Psoas muscle (tissue), 8 donors: Measurements from ENCODE around the gene CACNA1A. TPM values are rescaled to one million over a fixed set of nuclear protein-coding genes. Genes with fewer than 3 reads are reported as not detected.

ENCODE experiments used
- ATAC-seq, 4 donors: fragments of 200-7000 bp; cut with Tn5 transposase; one replicate each; pipeline ENCODE4 v1.9.1; 2020; ENCODE audit warnings: moderate library complexity in 3 of 4, mild to moderate bottlenecking in 2 of 4
- DNase-seq, 2 donors: peaks; one replicate each; pipeline ENCODE4 v3.0.0-alpha.2; 2020
- H3K27ac ChIP-seq: fragments of 200-600 bp; one replicate; pipeline ENCODE4 v1.8.0; 2022
- H3K27me3 ChIP-seq, 3 donors: fragments of 200-600 bp in 1 of 3; one replicate each; pipeline versions ENCODE4 v1.6.1 to v1.8.0; 2013 to 2022; ENCODE audit warnings: low read length in 2 of 3, mild to moderate bottlenecking in 2 of 3, moderate library complexity in 1 of 3; ENCODE audit not compliant: insufficient read depth in 3 of 3
- H3K36me3 ChIP-seq, 2 donors: fragments of 200-600 bp in 1 of 2; one replicate each; pipeline versions ENCODE4 v1.6.1 to v1.8.0; 2013 to 2022; ENCODE audit warnings: low read depth in 1 of 2, mild to moderate bottlenecking in 1 of 2, moderate library complexity in 1 of 2; ENCODE audit not compliant: insufficient read depth in 1 of 2
- H3K4me1 ChIP-seq: fragments of 200-600 bp; one replicate; pipeline ENCODE4 v1.8.0; 2022
- H3K4me3 ChIP-seq: fragments of 200-600 bp; one replicate; pipeline ENCODE4 v1.8.0; 2022; ENCODE audit warnings: mild to moderate bottlenecking
- H3K9me3 ChIP-seq: fragments of 200-600 bp; one replicate; pipeline ENCODE4 v1.8.0; 2022
- WGBS, 3 donors: extraction: QIAGEN DNeasy Blood & Tissue Kit; methylation state at CpG; one replicate each; pipeline versions ENCODE4 v1.1.6 to v1.1.7; 2013; 5-methylcytosine and 5-hydroxymethylcytosine counted together
- intact Hi-C, 2 donors: fragments of 100-400 bp; cut with DNase I; formaldehyde crosslinking; loops; one replicate each; pipeline versions ENCODE4 v1.11.0 to v1.14.2; 2022
- polyA plus RNA-seq, 3 donors: library from polyadenylated mRNA; stranded (reverse); fragments of 200-250 nt; gene quantifications; one replicate each; pipeline ENCODE4 v1.2.3, GENCODE V29; 2013
- total RNA-seq, 4 donors: library from RNA; stranded (reverse); fragmentation: NEBNext Ultra II Directional in 2 of 4; extraction: Animal tissue kit (Norgen Biotek cat#: 25700) in 2 of 4; gene quantifications; one replicate each; pipeline versions ENCODE4 v1.2.1 to v1.2.4, GENCODE V29; 2021 to 2023
- TF ChIP-seq, protein P1 (sequence below): fragments of 200-600 bp; IDR thresholded peaks from one replicate; pipeline ENCODE4 v1.8.0; 2022; ENCODE audit warnings: antibody characterized with exemption
- donor health status: healthy with polysubstance abuse.
- donor health status: DM: no; HTN: no; CAD: no; lungs with moderate emphysema.
- donor health status: Bipolar disorder and iron deficiency.
- donor health status: healthy.
- donor health status: DM: yes; HTN: yes; CAD: no.
- donor health status: DM: no; HTN: no; CAD: no.
- donor health status: DM: no; HTN: no; CAD: no.
- donor health status: DM: yes; HTN: yes; CAD: no.

The CACNA1A gene
- total and polyA plus RNA-seq, 7 donors = 0.14 to 0.60 (median 0.36) TPM

GRCh38 chr19:13476071-13476470, 30.2 kb downstream of the CACNA1A start:
- Histone ChIP-seq H3K9me3 (peaks cover 7% of the 10 kb centered on the region), H3K27ac (no peak overlapping the region), H3K4me1 (no peaks in the 10 kb centered on the region), H3K36me3 (no peaks in the 10 kb centered on the region), H3K27me3 (no peaks in the 10 kb centered on the region), H3K4me3 (no peak overlapping the region)
- no peak for DNase-seq
- ATAC-seq = no peak
- WGBS, 3 donors = 55 to 67% (median 62%) methylated on average over 1 of the region's 1 CpG
- intact Hi-C loops = no loop called here
- TF ChIP-seq, protein P1, sequence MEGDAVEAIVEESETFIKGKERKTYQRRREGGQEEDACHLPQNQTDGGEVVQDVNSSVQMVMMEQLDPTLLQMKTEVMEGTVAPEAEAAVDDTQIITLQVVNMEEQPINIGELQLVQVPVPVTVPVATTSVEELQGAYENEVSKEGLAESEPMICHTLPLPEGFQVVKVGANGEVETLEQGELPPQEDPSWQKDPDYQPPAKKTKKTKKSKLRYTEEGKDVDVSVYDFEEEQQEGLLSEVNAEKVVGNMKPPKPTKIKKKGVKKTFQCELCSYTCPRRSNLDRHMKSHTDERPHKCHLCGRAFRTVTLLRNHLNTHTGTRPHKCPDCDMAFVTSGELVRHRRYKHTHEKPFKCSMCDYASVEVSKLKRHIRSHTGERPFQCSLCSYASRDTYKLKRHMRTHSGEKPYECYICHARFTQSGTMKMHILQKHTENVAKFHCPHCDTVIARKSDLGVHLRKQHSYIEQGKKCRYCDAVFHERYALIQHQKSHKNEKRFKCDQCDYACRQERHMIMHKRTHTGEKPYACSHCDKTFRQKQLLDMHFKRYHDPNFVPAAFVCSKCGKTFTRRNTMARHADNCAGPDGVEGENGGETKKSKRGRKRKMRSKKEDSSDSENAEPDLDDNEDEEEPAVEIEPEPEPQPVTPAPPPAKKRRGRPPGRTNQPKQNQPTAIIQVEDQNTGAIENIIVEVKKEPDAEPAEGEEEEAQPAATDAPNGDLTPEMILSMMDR = no peak

GRCh38 chr19:13475044-13475443, 31.2 kb downstream of the CACNA1A start:
- Histone ChIP-seq H3K4me1 (no peaks in the 10 kb centered on the region), H3K9me3 (peaks cover 7% of the 10 kb centered on the region), H3K27ac (no peak overlapping the region), H3K27me3 (peaks cover 0 to 3% (median 0%) of the 10 kb centered on the region in 3 donors), H3K4me3 (no peak overlapping the region), H3K36me3 (no peaks in the 10 kb centered on the region)
- intact Hi-C loops = no loop called here
- TF ChIP-seq, protein P1 = no peak
- DNase-seq (no peak), ATAC-seq (no peak)

DNA sequence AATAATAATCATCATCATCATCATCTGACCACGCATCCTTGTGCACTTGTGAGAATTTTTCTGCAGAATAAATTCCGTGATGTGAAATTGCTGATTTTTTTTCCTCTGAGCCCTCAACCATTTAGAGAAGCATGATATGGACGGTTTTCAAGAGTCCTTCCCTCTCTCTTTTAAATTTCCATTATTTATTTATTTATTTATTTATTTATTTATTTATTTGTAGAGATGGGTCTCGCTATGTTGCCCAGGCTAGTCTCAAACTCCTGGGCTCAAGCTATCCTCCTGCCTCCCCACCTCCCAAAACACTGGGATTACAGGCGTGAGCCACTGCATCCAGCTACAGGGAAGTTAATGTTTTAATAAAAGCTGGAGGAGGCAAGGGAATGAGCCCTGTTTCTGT, 39.6 kb downstream of the CACNA1A start:
- no peak overlapping the region for H3K4me3 ChIP-seq
- peaks cover 0 to 3% (median 0%) of the 10 kb centered on the region in 3 donors for H3K27me3 ChIP-seq
- TF ChIP-seq, protein P1 = no peak
- ATAC-seq (no peak), DNase-seq (no peak)
- H3K27ac ChIP-seq = no peak overlapping the region
- intact Hi-C loops = no loop called here
- WGBS, 3 donors = 71 to 82% (median 72%) methylated on average over 5 of the region's 5 CpGs
- no peaks in the 10 kb centered on the region for H3K9me3 ChIP-seq
- no peaks in the 10 kb centered on the region for H3K4me1 ChIP-seq
- H3K36me3 ChIP-seq = no peaks in the 10 kb centered on the region

DNA sequence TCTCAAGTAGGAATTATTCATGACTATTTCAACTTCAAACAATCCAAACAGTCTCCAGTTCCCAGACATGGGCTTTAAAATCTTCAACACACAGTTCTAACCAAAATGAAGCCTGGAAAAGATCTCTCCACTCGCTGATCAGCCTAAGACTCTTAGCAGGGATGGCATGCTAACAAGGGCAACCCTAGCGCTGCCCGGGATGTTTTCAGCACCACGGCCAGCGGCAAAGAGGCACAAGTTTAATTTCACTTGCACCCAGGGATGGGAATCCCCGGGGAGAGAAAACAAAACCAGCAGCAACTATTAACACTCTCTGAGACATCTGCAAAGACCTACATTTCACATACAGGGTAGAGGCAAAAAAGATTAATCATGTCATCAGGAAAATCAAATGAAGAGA, 43.0 kb downstream of the CACNA1A start:
- H3K4me1 ChIP-seq = no peaks in the 10 kb centered on the region
- H3K4me3 ChIP-seq = no peak overlapping the region
- intact Hi-C loops = no loop called here
- ATAC-seq = no peak
- TF ChIP-seq, protein P1 = no peak
- no peaks in the 10 kb centered on the region for H3K36me3 ChIP-seq
- H3K27ac ChIP-seq = no peak overlapping the region
- 12 to 15% (median 14%) methylated on average over 6 of the region's 6 CpGs for WGBS, 3 donors
- no peak for DNase-seq
- no peaks in the 10 kb centered on the region for H3K27me3 ChIP-seq
- H3K9me3 ChIP-seq = no peaks in the 10 kb centered on the region

DNA sequence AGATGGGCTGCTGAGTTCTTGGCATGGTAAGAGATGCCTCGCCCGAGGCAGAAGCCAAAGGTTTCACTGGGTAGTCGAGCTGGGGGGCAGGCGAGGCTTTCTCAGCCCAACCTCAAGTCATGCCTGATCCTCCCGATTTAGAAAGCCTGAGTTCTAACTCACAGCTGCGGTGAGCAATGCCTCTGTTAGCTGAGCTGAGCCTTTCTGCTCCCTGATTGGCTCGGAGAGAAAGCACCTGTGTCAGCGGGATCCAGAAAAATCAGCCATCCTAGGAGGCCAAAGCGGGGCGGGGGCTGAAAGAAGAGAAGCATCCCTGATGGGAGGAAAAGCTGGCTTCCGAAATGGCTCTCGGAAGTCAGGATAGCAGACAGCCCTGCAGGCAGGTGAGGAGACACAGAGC, 44.7 kb downstream of the CACNA1A start:
- no peaks in the 10 kb centered on the region for H3K36me3 ChIP-seq
- H3K27me3 ChIP-seq = no peaks in the 10 kb centered on the region
- no peaks in the 10 kb centered on the region for H3K9me3 ChIP-seq
- WGBS, 3 donors = 69 to 75% (median 71%) methylated on average over 12 of the region's 12 CpGs
- no peak for ATAC-seq
- no peak overlapping the region for H3K27ac ChIP-seq
- TF ChIP-seq, protein P1 = no peak
- DNase-seq = no peak
- H3K4me1 ChIP-seq = no peaks in the 10 kb centered on the region
- intact Hi-C loops = no loop called here
- no peak overlapping the region for H3K4me3 ChIP-seq
